LNCaP clone FGC (cell line): Measurements from ENCODE around the gene TIE1.

Experiments
- DNase-seq: peaks from one replicate; pipeline ENCODE4 v3.0.0-alpha.2; 2011; ENCODE audit warnings: low read depth
- H3K4me3 ChIP-seq: 2 replicates; pipeline ENCODE4 v1.5.1; 2011; ENCODE audit warnings: mild to moderate bottlenecking, low read depth, low read length, control low read depth
- CTCF ChIP-seq: IDR thresholded peaks from 2 replicates; pipeline ENCODE4 v1.5.1; 2012; ENCODE audit warnings: mild to moderate bottlenecking; ENCODE audit not compliant: control insufficient read depth, insufficient read depth; ENCODE audit errors: extremely low read depth

Gene TIE1

GRCh38 chr1:43348343-43348808 is 47.6 kb downstream of the TIE1 start:
- no peak for DNase-seq
- TF ChIP-seq CTCF = no peak
- H3K4me3 ChIP-seq = peak overlapping the region; percentile 59

- DNase-seq = peak; percentile 85
- no peak for TF ChIP-seq CTCF
- H3K4me3 ChIP-seq = peak overlapping the region; percentile 59
These were observed 48.2 kb downstream of the TIE1 start for GRCh38 chr1:43348809-43349593.

- DNase-seq = peak; percentile 90
- H3K4me3 ChIP-seq = peak overlapping the region; percentile 59
- no peak for TF ChIP-seq CTCF
These were observed 49.0 kb downstream of the TIE1 start for GRCh38 chr1:43349594-43350306.

- no peak for TF ChIP-seq CTCF
- DNase-seq = no peak
- H3K4me3 ChIP-seq = no peak overlapping the region
These were observed 50.2 kb downstream of the TIE1 start for GRCh38 chr1:43350976-43351375.

- DNase-seq = no peak
- TF ChIP-seq CTCF = no peak
- no peak overlapping the region for H3K4me3 ChIP-seq
These were observed 50.9 kb downstream of the TIE1 start for GRCh38 chr1:43351421-43352350.

- no peak overlapping the region for H3K4me3 ChIP-seq
- no peak for TF ChIP-seq CTCF
- no peak for DNase-seq
These were observed 51.5 kb downstream of the TIE1 start for GRCh38 chr1:43352351-43352705.
